Keratinocyte (primary cell): ENCODE results near the gene UMODL1.

ENCODE experiments used
- CTCF ChIP-seq, 3 experiments: IDR thresholded peaks in 1 of 3; conservative IDR thresholded peaks in 1 of 3; optimal IDR thresholded peaks in 1 of 3; 2 replicates in 2 of 3; 3 replicates in 1 of 3; pipeline versions ENCODE3 to v1.5.1; 2011; ENCODE audit warnings: low read length in 3 of 3, mild to moderate bottlenecking in 3 of 3, moderate library complexity in 2 of 3, control low read depth in 1 of 3, inconsistent platforms in 1 of 3; ENCODE audit not compliant: insufficient read depth in 2 of 3; ENCODE audit errors: extremely low read depth in 1 of 3
- EZH2 ChIP-seq: IDR thresholded peaks from one replicate; pipeline ENCODE4 v1.6.1; 2012; ENCODE audit warnings: inconsistent platforms, mild to moderate bottlenecking, low read length, moderate library complexity

- TF ChIP-seq CTCF (optimal IDR thresholded peaks at IDR 0.05 in 1 of 3, IDR thresholded peaks at IDR 0.05 in 1 of 3, conservative IDR thresholded peaks at IDR 0.05 in 1 of 3; ENCODE audit: extremely low read depth in 1 of 3, insufficient read depth in 2 of 3, low read length in 3 of 3) (no peak), EZH2 (no peak)
Observed at GRCh38 chr21:42146273-42146805, 75.2 kb downstream of the UMODL1 start.
